ENCODE results near the gene MAP4. TPM values are rescaled to one million over a fixed set of nuclear protein-coding genes. Genes with fewer than 3 reads are reported as not detected.

MAP4 gene
- total and polyA plus RNA-seq, 7 donors = 85.5 to 1,424 (median 819) TPM

GRCh38 chr3:47847801-47848518 lies 168.3 kb downstream of the MAP4 start:
- Histone ChIP-seq H3K36me3 (ENCODE audit: insufficient read depth in 1 of 2, low read depth in 1 of 2) (peaks cover 12 to 100% of the 10 kb centered on the region in 2 donors), H3K27ac (no peak overlapping the region), H3K4me3 (no peak overlapping the region), H3K27me3 (ENCODE audit: insufficient read depth in 3 of 3, low read length in 2 of 3) (no peaks in the 10 kb centered on the region), H3K4me1 (no peaks in the 10 kb centered on the region), H3K9me3 (no peaks in the 10 kb centered on the region)
- DNase-seq = no peak
- no peak for TF ChIP-seq CTCF (IDR thresholded peaks at IDR 0.05)
- intact Hi-C loops (cut with DNase I) = no loop called here
- peak in 1 of 4 donors; percentile 0 for ATAC-seq
- WGBS, 3 donors = 87 to 92% (median 89%) methylated on average over 20 to 23 of the region's 23 CpGs

GRCh38 chr3:47847260-47847659 lies 169.0 kb downstream of the MAP4 start:
- no peaks in the 10 kb centered on the region for H3K4me1 ChIP-seq
- 69 to 84% (median 70%) methylated on average over 11 of the region's 11 CpGs for WGBS, 3 donors
- no peak overlapping the region for H3K4me3 ChIP-seq
- H3K9me3 ChIP-seq = no peaks in the 10 kb centered on the region
- ATAC-seq (no peak), DNase-seq (no peak)
- H3K36me3 ChIP-seq (ENCODE audit: insufficient read depth in 1 of 2, low read depth in 1 of 2) = peaks cover 17 to 100% of the 10 kb centered on the region in 2 donors
- intact Hi-C loops (cut with DNase I) = no loop called here
- H3K27ac ChIP-seq = no peak overlapping the region
- TF ChIP-seq CTCF (IDR thresholded peaks at IDR 0.05) = no peak
- H3K27me3 ChIP-seq (ENCODE audit: insufficient read depth in 3 of 3, low read length in 2 of 3) = no peaks in the 10 kb centered on the region

- intact Hi-C loops (cut with DNase I) = no loop called here
- Histone ChIP-seq H3K36me3 (ENCODE audit: insufficient read depth in 1 of 2, low read depth in 1 of 2) (peaks cover 18 to 100% of the 10 kb centered on the region in 2 donors), H3K9me3 (no peaks in the 10 kb centered on the region), H3K27me3 (ENCODE audit: insufficient read depth in 3 of 3, low read length in 2 of 3) (no peaks in the 10 kb centered on the region), H3K4me1 (no peaks in the 10 kb centered on the region), H3K4me3 (no peak overlapping the region), H3K27ac (no peak overlapping the region)
- 58 to 76% (median 60%) methylated on average over 10 of the region's 10 CpGs for WGBS, 3 donors
- no peak for TF ChIP-seq CTCF (IDR thresholded peaks at IDR 0.05)
- ATAC-seq (peak; percentile 12 to 19 (median 16)), DNase-seq (no peak)
Measured at GRCh38 chr3:47846880-47847248, 169.4 kb downstream of the MAP4 start.

GRCh38 chr3:47846186-47846879 lies 169.9 kb downstream of the MAP4 start:
- no peaks in the 10 kb centered on the region for H3K4me1 ChIP-seq
- TF ChIP-seq CTCF (IDR thresholded peaks at IDR 0.05) = no peak
- ATAC-seq (peak in 1 of 4 donors; percentile 2), DNase-seq (no peak)
- H3K9me3 ChIP-seq = no peaks in the 10 kb centered on the region
- no peak overlapping the region for H3K27ac ChIP-seq
- intact Hi-C loops (cut with DNase I) = no loop called here
- no peaks in the 10 kb centered on the region for H3K27me3 ChIP-seq (ENCODE audit: insufficient read depth in 3 of 3, low read length in 2 of 3)
- peaks cover 20 to 100% of the 10 kb centered on the region in 2 donors for H3K36me3 ChIP-seq (ENCODE audit: insufficient read depth in 1 of 2, low read depth in 1 of 2)
- H3K4me3 ChIP-seq = no peak overlapping the region
- 86 to 94% (median 92%) methylated on average over 37 of the region's 37 CpGs for WGBS, 3 donors
